Testis (tissue), 3 donors: ENCODE measurements around the gene MED17. TPM values are rescaled to one million over a fixed set of nuclear protein-coding genes. Genes with fewer than 3 reads are reported as not detected.

ENCODE experiments used
- DNase-seq: peaks from one replicate; pipeline ENCODE4 v3.0.0-alpha.2; 2019
- H3K27ac ChIP-seq, 2 donors: fragments of 200-600 bp; sonication (generic); one replicate each; pipeline ENCODE4 v1.5.1; 2019
- H3K27me3 ChIP-seq: fragments of 200-600 bp; sonication (generic); one replicate; pipeline ENCODE4 v1.5.1; 2019
- H3K36me3 ChIP-seq: fragments of 200-600 bp; sonication (generic); one replicate; pipeline ENCODE4 v1.5.1; 2017; ENCODE audit warnings: low read depth; ENCODE audit errors: missing control alignments
- H3K4me1 ChIP-seq: fragments of 200-600 bp; sonication (generic); one replicate; pipeline ENCODE4 v1.5.1; 2019
- H3K4me3 ChIP-seq, 2 donors: fragments of 200-600 bp; sonication (generic); one replicate each; pipeline ENCODE4 v1.5.1; 2017 to 2019
- H3K9me3 ChIP-seq: fragments of 200-600 bp; sonication (generic); one replicate; pipeline ENCODE4 v1.5.1; 2017
- CTCF ChIP-seq, 3 experiments: fragments of 450-650 bp in 2 of 3; fragments of 200-600 bp in 1 of 3; sonication (generic) in 1 of 3; IDR thresholded peaks; one replicate each; pipeline ENCODE4 v1.5.1; 2016 to 2019; ENCODE audit warnings: antibody characterized with exemption in 3 of 3, mild to moderate bottlenecking in 2 of 3, moderate library complexity in 1 of 3
- POLR2A ChIP-seq: fragments of 450-650 bp; IDR thresholded peaks from one replicate; pipeline ENCODE4 v1.6.1; 2017; ENCODE audit warnings: antibody characterized with exemption, mild to moderate bottlenecking, moderate library complexity
- WGBS, 2 donors: methylation state at CpG; one replicate each; pipeline ENCODE4 v1.1.5; 2018; 5-methylcytosine and 5-hydroxymethylcytosine counted together
- intact Hi-C: fragments of 100-400 bp; cut with DNase I; formaldehyde crosslinking; loops from one replicate; pipeline ENCODE4 v1.15.1; 2023; ENCODE audit warnings: low total_unique reads
- polyA plus RNA-seq: library from polyadenylated mRNA; stranded (reverse); fragments of 350-450 nt; fragmentation: Illumina TruSeq; extraction: RNeasy Lipid Tissue Mini Kit (QIAGEN cat#74804); gene quantifications from one replicate; pipeline ENCODE4 v1.2.3, GENCODE V29; 2014; ENCODE audit warnings: low read depth, low replicate concordance; ENCODE audit not compliant: insufficient read depth
- total RNA-seq, 2 donors: library from RNA; depleted of rRNA; stranded (reverse); fragments of >200 nt; gene quantifications; one replicate each; pipeline ENCODE4 v1.2.3, GENCODE V29; 2016

Gene MED17
- total and polyA plus RNA-seq, 3 donors from 2014 or later: 22.4 to 29.8 (median 23.2) TPM

DNA sequence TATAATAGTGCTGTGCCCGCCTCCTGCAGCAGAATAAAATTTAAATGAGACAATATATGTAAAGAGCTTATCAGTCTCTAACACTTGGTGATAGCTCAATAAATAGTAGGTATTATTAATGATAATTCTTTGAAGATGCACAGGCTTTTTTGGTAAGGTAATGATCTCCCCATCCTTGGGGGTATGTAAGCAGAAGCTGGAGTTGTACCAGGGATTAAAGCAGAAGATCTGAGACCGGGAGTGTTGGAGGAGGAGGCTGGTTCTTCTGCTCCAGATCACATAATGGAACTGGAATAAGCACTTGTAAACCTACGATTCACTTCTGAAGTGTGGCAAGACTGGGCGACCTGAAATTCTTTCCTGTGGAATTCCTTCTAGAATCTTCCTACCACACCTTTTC lies 58.0 kb downstream of the MED17 start:
- Histone ChIP-seq H3K4me1 (no peaks in the 10 kb centered on the region), H3K9me3 (no peaks in the 10 kb centered on the region), H3K4me3 (no peak overlapping the region), H3K27ac (no peak overlapping the region), H3K36me3 (no peaks in the 10 kb centered on the region), H3K27me3 (no peaks in the 10 kb centered on the region)
- TF ChIP-seq POLR2A (no peak), CTCF (IDR thresholded peaks at IDR 0.05) (no peak)
- WGBS, 2 donors: 94 to 96% methylated on average over 4 of the region's 4 CpGs
- no peak for DNase-seq
- intact Hi-C loops: no loop called here

- intact Hi-C loops: no loop called here
- H3K4me3 ChIP-seq: no peak overlapping the region
- H3K36me3 ChIP-seq: no peaks in the 10 kb centered on the region
- H3K27ac ChIP-seq: no peak overlapping the region
- H3K9me3 ChIP-seq: no peaks in the 10 kb centered on the region
- H3K27me3 ChIP-seq: no peaks in the 10 kb centered on the region
- no peaks in the 10 kb centered on the region for H3K4me1 ChIP-seq
- no peak for TF ChIP-seq POLR2A
- no peak for TF ChIP-seq CTCF (IDR thresholded peaks at IDR 0.05)
- 72 to 76% methylated on average over 6 of the region's 6 CpGs for WGBS, 2 donors
- DNase-seq: no peak
These were observed 58.4 kb downstream of the MED17 start for GRCh38 chr11:93842461-93842860.

- Histone ChIP-seq H3K4me1 (no peaks in the 10 kb centered on the region), H3K4me3 (no peak overlapping the region), H3K36me3 (no peaks in the 10 kb centered on the region), H3K9me3 (no peaks in the 10 kb centered on the region), H3K27ac (no peak overlapping the region), H3K27me3 (no peaks in the 10 kb centered on the region)
- no peak for DNase-seq
- WGBS, 2 donors: 92 to 98% methylated on average over 5 of the region's 5 CpGs
- no peak for TF ChIP-seq POLR2A
- no peak for TF ChIP-seq CTCF (IDR thresholded peaks at IDR 0.05)
- intact Hi-C loops: no loop called here
These were observed 59.8 kb downstream of the MED17 start for GRCh38 chr11:93843906-93844305.

DNA sequence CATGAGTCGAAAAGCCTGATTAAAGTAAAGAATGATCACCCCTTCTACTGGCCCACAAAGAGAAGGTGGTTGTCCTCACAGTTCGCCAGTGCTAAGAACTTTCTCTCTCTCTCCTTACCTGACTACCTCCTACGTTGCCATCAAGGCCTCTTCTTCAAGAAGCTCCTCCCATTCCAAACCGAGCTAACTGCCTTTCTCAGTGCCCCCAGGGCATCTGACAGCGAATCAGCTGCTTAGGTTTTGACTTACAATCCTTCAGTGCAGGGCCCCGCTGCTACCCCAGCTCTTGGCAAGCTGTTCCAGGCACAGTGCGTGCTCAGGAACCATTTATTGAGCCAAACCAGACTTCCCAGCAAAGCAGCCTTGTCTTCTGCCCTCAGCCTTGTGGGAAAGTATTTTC lies 60.5 kb downstream of the MED17 start:
- intact Hi-C loops: no loop called here
- no peaks in the 10 kb centered on the region for H3K9me3 ChIP-seq
- H3K36me3 ChIP-seq: no peaks in the 10 kb centered on the region
- DNase-seq: no peak
- no peak overlapping the region for H3K4me3 ChIP-seq
- H3K27me3 ChIP-seq: no peaks in the 10 kb centered on the region
- H3K27ac ChIP-seq: no peak overlapping the region
- TF ChIP-seq CTCF (IDR thresholded peaks at IDR 0.05) (no peak), POLR2A (no peak)
- no peaks in the 10 kb centered on the region for H3K4me1 ChIP-seq
- WGBS, 2 donors: 77 to 81% methylated on average over 5 to 7 of the region's 7 CpGs

GRCh38 chr11:93845181-93846092 lies 61.4 kb downstream of the MED17 start:
- WGBS, 2 donors: 85 to 93% methylated on average over 5 to 8 of the region's 8 CpGs
- intact Hi-C loops: no loop called here
- TF ChIP-seq CTCF (IDR thresholded peaks at IDR 0.05): no peak
- TF ChIP-seq POLR2A: no peak

More at GRCh38 chr11:93845181-93846092, 61.4 kb downstream of the MED17 start:
- no peaks in the 10 kb centered on the region for H3K4me1 ChIP-seq
- no peak for DNase-seq
- H3K9me3 ChIP-seq: no peaks in the 10 kb centered on the region
- H3K27ac ChIP-seq: no peak overlapping the region
- no peak overlapping the region for H3K4me3 ChIP-seq
- no peaks in the 10 kb centered on the region for H3K36me3 ChIP-seq
- no peaks in the 10 kb centered on the region for H3K27me3 ChIP-seq
